ENCODE data around the gene RNF123. TPM values are rescaled to one million over a fixed set of nuclear protein-coding genes. Genes with fewer than 3 reads are reported as not detected.

RNF123 gene
- total RNA-seq, 1 experiment from 2014 or later: 40.6 TPM

GRCh38 chr3:49703956-49704355, 14.6 kb downstream of the RNF123 start:
- no peak overlapping the region for H2BK12ac ChIP-seq (ENCODE audit: insufficient read length, low read depth, low read length)
- no peaks in the 10 kb centered on the region for H3K79me2 ChIP-seq (ENCODE audit: insufficient read depth, low read length)
- H3K27me3 ChIP-seq (ENCODE audit: insufficient read depth, low read length): no peaks in the 10 kb centered on the region
- no peak overlapping the region for H4K91ac ChIP-seq (ENCODE audit: insufficient read length, low read depth, low read length)
- H3K9ac ChIP-seq (ENCODE audit: extremely low read depth, insufficient read length, low read length): no peak overlapping the region
- H2BK20ac ChIP-seq (ENCODE audit: low read depth, low read length, poor library complexity, severe bottlenecking): no peak overlapping the region
- Mint-ChIP-seq H3K36me3 (ENCODE audit: insufficient read depth in 1 of 3, low read depth in 3 of 3) (peaks cover 6 to 20% (median 18%) of the 10 kb centered on the region in 3 experiments), H3K27me3 (ENCODE audit: low read depth) (no peaks in the 10 kb centered on the region), H3K4me3 (no peak overlapping the region; a peak in 1 of 5 replicates), H3K9me3 (no peaks in the 10 kb centered on the region), H3K27ac (peak overlapping the region in 1 of 3 experiments; percentile 25; a peak in 4 of 7 replicates), H3K4me1 (peaks cover 11 to 21% of the 10 kb centered on the region in 2 experiments)
- H3K23ac ChIP-seq (ENCODE audit: insufficient read length, low read depth, low read length): no peak overlapping the region
- H3K4me2 ChIP-seq (ENCODE audit: insufficient read depth, insufficient read length, low read length): no peak overlapping the region
- no peak overlapping the region for H3T11ph ChIP-seq (ENCODE audit: low read length)
- H2BK15ac ChIP-seq (ENCODE audit: low read depth, low read length): no peak overlapping the region
- no peaks in the 10 kb centered on the region for H3K79me1 ChIP-seq (ENCODE audit: insufficient read depth, low read depth, low read length, poor library complexity, severe bottlenecking)
- H3K4me1 ChIP-seq (ENCODE audit: insufficient read depth, low read length): no peaks in the 10 kb centered on the region
- no peak overlapping the region for H2BK120ac ChIP-seq (ENCODE audit: low read depth, low read length, poor library complexity, severe bottlenecking)
- no peak overlapping the region for H2AK5ac ChIP-seq (ENCODE audit: insufficient read length, low read length)
- H3K4ac ChIP-seq (ENCODE audit: low read depth, low read length): no peak overlapping the region
- H4K20me1 ChIP-seq (ENCODE audit: control insufficient read depth, insufficient read depth, insufficient read length): no peaks in the 10 kb centered on the region
- DNase-seq: no peak
- no peak overlapping the region for H3K14ac ChIP-seq (ENCODE audit: insufficient read depth, low read length)
- no peaks in the 10 kb centered on the region for H3K23me2 ChIP-seq (ENCODE audit: insufficient read length, low read depth, low read length, poor library complexity, severe bottlenecking)
- H2BK5ac ChIP-seq (ENCODE audit: insufficient read length, low read length): no peak overlapping the region
- H2AFZ ChIP-seq (ENCODE audit: low read length): no peak overlapping the region
- H3K56ac ChIP-seq (ENCODE audit: insufficient read length, low read depth, low read length): no peak overlapping the region
- no peak overlapping the region for H3K18ac ChIP-seq (ENCODE audit: insufficient read length, low read depth, low read length)
- H4K5ac ChIP-seq (ENCODE audit: insufficient read length, low read depth, low read length): no peak overlapping the region
- H3K27ac ChIP-seq (ENCODE audit: insufficient read length, low read depth, low read length): no peak overlapping the region
- WGBS (ENCODE audit: extremely low coverage, insufficient read length, low lambda C conversion rate): no CpG with 5 or more reads among the region's 7 CpGs
- no peaks in the 10 kb centered on the region for H3K9me3 ChIP-seq (ENCODE audit: control insufficient read depth, low read depth, low read length)
- no peak overlapping the region for H4K8ac ChIP-seq (replicated peaks; ENCODE audit: insufficient read length, low read depth, low read length)
- TF ChIP-seq, protein P1, sequence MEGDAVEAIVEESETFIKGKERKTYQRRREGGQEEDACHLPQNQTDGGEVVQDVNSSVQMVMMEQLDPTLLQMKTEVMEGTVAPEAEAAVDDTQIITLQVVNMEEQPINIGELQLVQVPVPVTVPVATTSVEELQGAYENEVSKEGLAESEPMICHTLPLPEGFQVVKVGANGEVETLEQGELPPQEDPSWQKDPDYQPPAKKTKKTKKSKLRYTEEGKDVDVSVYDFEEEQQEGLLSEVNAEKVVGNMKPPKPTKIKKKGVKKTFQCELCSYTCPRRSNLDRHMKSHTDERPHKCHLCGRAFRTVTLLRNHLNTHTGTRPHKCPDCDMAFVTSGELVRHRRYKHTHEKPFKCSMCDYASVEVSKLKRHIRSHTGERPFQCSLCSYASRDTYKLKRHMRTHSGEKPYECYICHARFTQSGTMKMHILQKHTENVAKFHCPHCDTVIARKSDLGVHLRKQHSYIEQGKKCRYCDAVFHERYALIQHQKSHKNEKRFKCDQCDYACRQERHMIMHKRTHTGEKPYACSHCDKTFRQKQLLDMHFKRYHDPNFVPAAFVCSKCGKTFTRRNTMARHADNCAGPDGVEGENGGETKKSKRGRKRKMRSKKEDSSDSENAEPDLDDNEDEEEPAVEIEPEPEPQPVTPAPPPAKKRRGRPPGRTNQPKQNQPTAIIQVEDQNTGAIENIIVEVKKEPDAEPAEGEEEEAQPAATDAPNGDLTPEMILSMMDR (conservative IDR thresholded peaks at IDR 0.05): no peak

Data from H9 (cell line).